Activated CD4-positive, alpha-beta T cell treated with anti-CD3 and anti-CD28 coated beads, Interleukin-2, amount 50 U/mL, for 48 hours (primary cell): ENCODE measurements around the gene TCTA.

Source experiments
- DNase-seq, 2 experiments: peaks; one replicate each; pipeline ENCODE4 v3.0.0-alpha.2; 2020

The TCTA gene

GRCh38 chr3:49410846-49411534, 1.2 kb upstream of the TCTA start:
- DNase-seq = no peak

GRCh38 chr3:49411535-49411967, 672 bp upstream of the TCTA start:
- DNase-seq = peak; percentile 51 to 61

GRCh38 chr3:49412632-49413337, 562 bp downstream of the TCTA start:
- DNase-seq = no peak

DNA sequence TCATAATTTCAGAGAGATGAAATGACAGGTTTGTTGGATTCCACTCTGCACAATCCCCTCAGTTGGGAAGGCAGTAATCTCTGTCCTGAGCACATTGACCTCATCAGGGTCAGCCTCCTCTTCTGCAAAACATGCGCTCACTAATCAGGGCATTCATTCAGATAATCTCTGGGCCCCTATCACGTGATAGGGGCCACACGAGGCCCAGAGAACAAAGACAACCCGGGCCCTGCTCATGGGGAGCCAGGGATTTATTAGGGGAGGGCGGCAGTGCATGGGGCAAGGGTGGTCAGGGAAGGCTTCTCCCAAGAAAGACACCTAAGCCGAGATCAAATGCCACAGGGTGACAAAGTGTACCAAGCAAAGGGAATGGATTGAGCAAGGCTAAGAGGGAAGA, 1.1 kb downstream of the TCTA start:
- no peak for DNase-seq

DNA sequence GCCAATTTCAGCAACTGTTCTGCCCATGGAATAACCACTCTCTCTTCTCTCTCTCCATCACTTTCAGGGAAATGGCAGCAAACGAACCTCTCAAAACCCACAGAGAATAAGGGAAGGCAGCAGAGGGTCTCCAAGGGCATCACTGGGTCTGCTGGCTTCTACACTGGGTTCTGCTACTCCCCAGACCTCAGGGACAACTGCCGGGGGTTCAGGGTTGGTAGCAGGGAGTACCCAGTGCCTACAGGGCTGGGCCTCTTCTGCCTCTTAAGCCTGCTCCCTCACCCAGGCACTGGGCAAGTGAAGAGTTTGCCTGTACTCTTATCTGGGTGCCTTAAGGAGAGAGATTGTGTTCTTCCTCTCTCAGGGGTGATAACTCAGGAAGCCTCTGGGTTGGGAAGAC, 2.5 kb downstream of the TCTA start:
- DNase-seq = no peak

DNA sequence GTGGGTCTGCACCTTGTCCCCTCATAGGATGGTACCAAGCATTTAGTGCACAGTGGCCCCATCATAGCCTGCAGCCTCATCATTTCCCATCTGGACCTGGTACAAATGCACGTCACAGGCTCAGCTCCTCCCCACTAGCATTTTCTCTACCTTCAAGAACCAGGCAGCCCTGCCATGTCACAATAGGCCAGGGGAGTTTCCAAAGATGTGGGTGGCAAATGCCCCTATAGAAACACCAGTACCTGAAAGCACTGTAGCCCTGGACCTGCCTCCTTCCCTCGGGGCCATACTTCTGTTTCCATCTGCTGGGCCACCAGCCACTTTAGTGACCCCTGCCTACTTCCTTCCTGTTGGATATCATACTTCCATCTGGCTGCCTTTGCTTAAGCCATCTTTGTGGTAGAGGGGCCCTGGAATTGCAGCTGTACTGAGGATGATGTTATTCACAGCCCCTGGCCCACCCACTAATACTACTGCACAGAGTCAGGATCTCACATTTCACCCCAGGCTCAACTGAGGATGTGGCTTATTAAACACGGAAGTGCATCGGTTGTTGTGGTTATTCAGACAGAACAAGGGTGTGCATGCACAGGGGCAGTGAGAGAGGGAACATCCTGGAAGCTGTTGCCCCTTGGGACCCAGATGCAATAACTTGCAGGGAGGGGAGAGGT, 3.8 kb downstream of the TCTA start:
- peak; percentile 59 to 71 for DNase-seq

DNA sequence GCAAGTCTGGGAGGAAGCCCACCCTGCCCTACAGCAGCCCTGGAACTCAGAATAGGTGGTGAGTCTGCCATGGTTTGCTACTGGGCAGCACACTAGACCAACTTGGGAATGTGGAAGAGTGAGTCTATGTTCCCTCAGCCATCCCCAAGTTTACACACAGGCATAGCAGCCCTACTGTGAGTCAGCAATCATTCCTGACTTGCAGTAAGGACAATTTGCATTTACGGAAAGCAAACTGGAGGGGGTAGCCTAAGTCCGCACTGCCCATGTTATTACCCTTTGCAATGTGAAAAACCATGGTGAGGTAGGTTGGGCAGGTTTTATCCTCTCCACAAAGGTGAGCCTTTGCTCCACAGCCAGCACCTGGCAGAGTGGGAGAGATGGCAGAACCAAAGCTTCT, 4.6 kb downstream of the TCTA start:
- DNase-seq = no peak

DNA sequence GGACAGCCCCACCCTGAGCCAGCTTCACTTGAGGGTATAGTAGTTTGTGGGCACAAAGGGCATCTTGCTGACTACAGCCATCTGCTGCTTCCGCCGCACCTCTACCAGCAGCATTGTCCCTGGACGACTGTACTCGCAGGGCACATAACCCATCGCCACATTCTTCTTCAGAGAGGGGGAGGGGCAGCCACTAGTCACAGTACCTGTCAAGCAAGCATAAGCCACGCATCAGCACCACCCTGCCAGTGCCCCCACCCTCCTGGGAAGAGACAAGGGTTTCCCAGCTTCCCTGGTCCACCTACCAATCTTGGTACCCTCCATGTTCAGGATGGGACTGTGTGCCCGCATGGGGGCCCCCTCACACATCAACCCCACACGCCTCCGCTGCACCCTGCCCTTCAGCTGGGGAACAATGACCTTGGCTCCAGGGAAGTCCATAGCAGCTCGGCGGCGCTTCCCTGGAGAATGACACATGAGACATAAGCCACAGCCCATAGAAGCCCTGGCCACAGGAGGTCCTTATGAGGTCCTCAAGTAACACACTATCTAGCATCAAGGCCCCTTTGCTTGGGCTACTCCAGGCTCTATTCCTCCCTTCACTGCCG, 5.4 kb downstream of the TCTA start:
- no peak for DNase-seq

GRCh38 chr3:49421890-49422378, 9.7 kb downstream of the TCTA start:
- no peak for DNase-seq

DNA sequence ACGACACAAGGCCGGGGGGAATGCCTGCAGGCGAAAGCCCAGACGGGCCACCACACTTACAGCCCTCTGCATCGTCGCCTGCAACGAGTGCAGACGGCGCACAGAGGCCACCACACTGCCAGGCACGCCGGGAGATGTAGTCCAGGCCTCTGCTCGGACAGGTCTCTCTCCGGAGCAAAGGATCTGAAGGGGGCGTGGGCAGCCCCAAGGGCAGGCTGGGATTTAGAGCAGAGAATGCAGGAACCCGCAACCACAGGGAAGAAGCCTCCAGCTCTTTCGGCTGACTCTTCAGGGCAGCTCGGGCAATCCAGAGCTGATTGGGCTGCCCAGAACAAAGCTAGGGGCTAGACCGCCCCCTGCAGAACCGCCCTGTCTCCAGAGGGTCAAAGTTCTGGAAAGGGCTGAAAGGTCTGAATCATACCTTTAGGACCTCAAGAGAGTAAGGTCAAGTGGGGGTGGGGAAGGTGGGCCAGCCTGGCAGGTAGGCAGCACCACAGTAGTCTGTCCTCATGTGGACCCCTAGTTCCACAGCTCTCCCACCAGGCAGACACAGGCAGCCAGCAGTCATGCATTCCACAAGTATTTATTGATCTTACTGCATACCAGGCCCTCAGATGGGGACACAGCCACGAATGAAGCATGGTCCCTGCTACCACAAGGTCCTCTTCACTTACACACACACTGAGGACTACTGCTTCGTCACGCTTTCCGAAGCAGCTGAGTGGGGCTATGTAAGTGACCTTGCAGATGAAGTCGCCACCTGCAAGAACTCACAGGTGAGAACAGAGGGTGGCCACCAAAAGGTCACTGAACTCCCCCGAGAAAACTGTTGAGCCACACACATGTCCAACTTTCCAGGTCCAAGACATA, 10.4 kb downstream of the TCTA start, which contains the start of gene AMT:
TSS of gene AMT (minus strand) at position 95 of the 870 bp plus-strand sequence. CDS start at position 72, 23 bp downstream.
- DNase-seq = no peak

DNA sequence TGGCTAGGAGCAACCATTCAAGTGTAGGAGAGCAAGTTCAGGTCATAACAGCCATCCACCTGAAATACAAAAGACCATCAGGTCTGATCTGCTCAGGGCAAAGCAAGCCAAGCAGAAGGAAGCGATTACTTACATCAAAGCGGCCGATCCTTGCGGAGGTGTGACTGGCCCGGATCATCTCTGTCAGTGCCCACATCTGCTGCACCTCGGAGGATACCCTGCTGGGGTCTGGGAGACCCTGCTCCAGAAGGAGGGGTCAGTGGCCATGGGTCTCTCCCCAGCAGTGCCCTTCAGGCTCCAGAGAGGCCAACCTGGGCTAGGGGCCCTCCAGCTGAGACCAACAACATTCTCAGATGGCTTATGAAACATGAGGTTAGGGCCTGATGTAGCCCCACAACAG, 12.6 kb downstream of the TCTA start:
- DNase-seq = no peak

DNA sequence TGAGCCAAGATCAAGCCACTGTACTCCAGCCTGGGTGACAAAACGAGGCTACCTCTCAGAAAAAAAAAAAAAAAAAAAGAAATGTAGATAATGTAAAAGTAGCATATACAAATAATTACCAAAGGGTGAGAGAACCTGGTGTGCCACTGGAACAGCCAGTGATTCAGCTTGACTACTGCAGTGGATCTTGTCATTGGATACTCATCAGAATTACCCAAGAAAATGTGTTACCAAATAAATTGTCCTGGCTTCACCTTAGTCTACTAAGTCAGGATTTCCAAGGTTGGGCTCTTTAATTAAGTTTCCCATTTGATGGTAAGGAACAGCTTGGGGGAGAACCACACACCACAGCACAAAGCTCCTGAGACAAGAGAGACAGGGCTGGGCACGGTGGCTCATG, 15.4 kb downstream of the TCTA start:
- DNase-seq = no peak

- no peak for DNase-seq
Observed at GRCh38 chr3:49428752-49429080, 16.5 kb downstream of the TCTA start.

DNA sequence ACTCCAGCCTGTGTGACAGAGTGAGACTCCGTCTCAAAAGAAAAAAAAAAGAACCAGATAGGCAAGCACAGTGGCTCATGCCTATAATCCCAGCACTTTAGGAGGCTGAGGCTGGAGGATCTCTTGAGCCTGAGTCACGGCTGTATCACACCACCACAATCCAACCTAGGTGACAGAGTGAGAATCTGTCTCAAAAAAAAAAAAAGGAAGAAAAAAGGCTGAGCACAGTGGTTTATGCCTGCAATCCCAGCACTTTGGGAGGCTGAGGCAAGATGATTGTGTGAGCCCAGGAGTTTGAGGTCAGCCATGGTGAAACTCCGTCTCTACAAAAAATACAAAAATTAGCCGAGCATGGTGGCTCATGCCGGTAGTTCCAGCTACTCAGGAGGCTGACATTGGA, 22.5 kb downstream of the TCTA start:
- no peak for DNase-seq

DNA sequence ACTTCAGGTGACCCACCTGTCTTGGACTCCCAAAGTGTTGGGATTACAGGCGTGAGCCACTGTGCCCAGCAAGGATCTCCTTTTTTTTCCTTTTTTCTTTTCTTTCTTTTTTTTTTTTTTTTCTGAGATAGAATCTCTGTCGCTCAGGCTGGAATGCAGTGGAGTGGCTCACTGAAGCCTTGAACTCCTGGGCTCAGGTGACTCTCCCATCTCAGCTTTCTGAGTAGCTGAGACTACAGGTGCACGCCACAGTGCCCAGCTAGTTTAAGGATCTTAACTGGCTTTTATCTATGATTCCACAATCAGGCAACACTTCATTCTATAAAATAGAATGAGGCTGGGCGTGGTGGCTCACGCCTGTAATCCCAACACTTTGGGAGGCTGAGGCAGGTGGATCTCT, 33.2 kb downstream of the TCTA start:
- no peak for DNase-seq

- DNase-seq = no peak
Observed at GRCh38 chr3:49453621-49454020, 41.4 kb downstream of the TCTA start.

GRCh38 chr3:49454458-49454857, 42.2 kb downstream of the TCTA start:
- no peak for DNase-seq

GRCh38 chr3:49454898-49455681, 42.9 kb downstream of the TCTA start:
- DNase-seq = no peak

GRCh38 chr3:49456466-49456865, 44.2 kb downstream of the TCTA start:
- no peak for DNase-seq

GRCh38 chr3:49460188-49460890, 48.1 kb downstream of the TCTA start:
- DNase-seq = no peak

- DNase-seq = no peak
Observed at GRCh38 chr3:49460956-49461355, 48.7 kb downstream of the TCTA start.
